Kidney tubule cell (primary cell): ENCODE measurements around the gene PHACTR1.
"Not testable (repeated sequence)": the region's sequence is repeated elsewhere in the genome, so short reads cannot be mapped to it uniquely, and the experiment has no call there.

Source experiments
- DNase-seq: peaks from one replicate; pipeline ENCODE4 v3.0.0-alpha.2; 2018; ENCODE audit warnings: low spot score

Gene PHACTR1

DNA sequence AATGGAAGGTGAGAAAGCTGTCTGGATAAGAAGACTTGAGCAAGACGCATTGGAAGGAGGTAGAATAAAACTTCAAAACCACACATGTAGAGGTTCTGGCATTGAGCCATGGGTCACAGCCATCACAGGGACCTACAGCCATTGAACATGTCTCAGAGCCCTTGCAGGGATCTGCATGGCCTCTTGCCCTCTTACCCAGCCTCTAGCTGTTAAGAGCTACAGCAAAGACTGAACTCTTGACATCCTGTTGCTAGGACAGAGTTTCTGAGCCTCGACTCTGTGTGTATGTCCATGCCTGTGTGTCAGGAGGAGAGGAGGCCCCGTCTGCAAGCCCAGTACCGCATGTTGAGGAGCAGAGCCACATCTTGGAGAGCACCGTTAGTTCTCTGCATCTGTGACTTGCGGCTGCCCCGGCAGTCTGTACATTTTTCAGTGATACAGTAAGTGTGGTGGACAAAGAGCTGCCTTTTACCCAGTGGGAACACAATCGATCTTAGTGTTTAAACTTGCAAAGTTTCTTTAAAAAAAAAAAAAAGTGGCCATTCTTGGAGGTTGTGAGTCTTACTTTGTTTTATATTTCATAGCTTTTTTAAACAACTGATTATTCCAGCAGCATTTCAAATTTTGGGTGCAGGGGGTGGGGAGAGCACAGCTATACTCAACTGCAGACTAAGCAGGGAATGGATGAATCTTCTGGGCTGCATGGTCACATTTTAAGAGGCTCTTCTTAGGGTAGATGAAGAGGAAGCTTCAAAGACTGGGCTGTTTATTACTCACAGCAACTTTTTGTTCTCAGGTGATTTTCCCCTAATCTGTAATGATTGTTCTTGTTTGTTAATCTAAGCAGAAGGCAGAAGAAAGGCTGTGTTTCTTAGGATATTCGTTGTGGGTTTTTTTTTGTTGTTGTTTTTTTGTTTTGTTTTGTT, 523.2 kb downstream of the PHACTR1 start:
- no peak for DNase-seq

DNA sequence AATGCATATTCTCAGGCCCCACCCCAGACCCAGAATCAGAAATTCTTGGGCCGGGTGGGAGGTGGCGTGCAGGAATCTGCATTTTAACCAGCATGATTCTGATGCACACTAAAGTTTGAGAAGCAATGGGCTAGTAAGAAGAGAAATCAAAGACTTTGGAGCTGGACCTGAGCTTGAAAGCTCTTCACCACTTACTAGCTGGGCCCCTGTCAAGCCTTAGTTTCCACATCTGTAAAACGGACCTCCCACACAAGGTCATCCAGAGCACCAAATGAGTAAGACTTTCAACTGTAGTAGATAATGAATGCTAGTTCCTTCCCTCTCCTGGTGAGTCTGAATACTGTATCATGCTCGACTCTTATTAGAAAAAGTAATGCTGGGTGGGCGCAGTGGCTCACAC, 524.8 kb downstream of the PHACTR1 start:
- no peak for DNase-seq

DNA sequence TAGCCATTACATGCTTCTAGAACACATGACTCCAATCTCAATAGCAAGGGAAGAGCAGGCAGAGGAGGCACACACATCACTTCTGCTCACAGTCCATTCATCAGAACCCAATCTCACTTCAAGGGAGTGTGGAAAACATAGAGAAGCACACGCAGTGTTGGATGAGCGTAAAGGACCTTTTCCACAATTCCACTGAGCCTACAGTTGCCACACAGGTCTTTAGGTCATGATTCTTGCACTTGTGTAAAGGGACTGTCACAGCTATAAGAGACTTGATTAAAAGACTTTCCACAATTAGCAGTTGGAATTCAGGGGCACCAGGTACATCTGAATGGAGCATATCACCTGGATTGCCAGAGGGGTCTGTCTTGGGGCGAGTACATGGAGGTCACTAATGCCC, 525.6 kb downstream of the PHACTR1 start:
- DNase-seq: no peak

DNA sequence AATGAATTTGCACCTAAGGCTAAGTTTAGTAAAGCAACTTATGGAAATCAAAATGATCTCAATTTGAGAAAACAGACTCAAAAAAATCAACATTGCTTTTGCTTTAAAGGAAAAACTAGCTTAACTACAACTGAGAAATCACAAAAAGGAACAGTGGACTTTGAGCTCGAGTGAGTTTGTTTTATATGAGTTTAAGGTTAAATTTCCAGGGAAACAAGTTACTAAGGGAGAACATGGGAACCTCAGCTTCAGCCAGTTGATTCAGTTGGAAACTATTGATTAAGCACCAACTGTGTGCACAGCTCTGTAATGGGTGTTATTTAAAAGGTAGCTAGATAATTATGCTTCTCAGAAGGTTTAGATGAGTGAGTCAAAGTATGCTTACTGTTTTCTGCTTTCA, 526.0 kb downstream of the PHACTR1 start:
- no peak for DNase-seq

DNA sequence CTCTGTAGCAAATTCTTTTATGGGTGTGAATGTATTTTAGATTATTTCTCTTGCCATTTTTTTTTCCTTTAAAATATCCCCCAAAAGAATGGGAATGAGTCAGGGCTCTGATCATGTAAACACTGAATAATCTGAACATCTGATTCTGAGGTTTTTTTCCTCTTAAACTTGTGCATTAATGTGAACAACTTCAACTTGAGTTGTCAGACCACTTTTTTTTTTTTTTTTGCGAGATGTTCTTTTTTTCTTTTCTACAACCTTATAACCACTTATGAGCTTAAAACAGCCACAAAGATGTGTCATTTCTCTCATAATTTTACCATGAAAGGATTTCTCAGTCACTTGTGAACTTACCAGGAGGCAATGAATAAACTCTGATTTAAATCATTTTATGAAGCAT, 526.5 kb downstream of the PHACTR1 start:
- no peak for DNase-seq

DNA sequence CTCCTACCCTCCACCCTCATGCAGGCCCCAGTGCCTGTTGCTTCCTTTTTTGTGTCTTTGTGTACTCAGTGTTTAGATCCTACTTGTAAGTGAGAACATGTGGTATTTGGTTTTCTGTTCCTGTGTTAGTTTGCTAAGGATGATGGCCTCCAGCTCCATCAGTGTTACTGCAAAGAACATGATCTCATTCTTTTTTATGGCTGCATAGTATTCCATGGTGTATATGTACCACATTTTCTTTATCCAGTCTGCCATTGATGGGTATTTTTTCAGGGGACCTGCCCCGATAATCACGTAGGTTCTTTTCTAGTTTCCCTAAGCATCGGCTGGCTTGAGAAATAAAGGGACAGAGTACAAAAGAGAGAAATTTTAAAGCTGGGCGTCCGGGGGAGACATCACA, 527.2 kb downstream of the PHACTR1 start:
- DNase-seq: not testable (repeated sequence)

DNA sequence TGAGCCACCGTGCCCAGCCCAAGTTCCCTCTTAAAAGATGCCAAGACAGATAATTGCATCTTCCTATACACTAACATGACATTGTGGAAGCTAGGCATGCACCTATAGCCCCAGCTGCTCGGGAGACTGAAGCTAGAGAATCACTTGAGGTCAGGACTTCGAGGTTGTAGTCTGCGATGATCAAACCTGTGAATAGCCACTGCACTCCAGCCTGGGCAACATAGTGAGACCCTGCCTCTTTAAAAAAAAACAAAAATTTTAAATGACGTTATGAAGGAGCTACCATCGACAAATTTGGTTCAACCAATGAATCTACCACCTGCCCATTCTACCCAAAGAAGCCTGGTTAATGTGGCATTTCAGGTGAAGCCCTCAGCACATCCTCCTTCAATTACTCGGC, 531.1 kb downstream of the PHACTR1 start:
- DNase-seq: no peak

DNA sequence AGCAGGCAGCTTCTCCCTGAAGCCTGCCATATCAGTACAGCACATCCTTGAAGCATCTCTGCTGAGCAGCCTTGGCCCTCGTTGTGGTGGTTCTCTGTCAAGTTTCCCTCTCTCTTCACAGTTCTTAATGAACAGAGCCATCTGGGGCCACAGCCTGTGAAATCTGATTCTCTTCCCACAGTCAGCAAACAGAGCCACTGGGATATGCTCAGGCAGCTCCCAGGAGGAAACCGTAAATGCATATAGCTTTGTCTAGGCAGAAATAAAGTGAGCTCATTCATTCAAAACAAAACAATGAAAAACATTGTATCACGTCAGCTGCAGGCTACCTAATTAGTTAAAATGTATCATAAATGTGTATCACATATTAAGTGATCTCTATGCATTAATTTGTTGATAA, 531.5 kb downstream of the PHACTR1 start:
- DNase-seq: no peak

DNA sequence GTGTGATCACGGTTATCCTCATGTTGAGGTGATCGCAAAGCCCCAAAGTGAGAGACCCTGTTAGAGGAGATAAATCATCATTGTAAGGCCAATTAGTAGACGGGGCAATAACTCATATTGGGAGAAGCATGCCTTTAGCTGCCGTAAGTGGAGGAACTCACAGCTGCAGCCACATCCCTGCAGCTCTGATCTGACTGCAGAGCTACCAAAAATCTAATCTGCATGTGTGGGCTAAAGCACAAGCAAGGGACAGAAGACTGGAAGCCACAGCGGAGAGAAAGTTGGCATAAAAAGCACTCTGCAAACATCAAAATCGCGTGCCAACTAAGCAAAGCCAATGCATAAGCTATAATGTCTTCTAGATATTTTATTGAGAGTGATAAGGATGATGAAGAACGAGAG, 532.0 kb downstream of the PHACTR1 start:
- DNase-seq: no peak

DNA sequence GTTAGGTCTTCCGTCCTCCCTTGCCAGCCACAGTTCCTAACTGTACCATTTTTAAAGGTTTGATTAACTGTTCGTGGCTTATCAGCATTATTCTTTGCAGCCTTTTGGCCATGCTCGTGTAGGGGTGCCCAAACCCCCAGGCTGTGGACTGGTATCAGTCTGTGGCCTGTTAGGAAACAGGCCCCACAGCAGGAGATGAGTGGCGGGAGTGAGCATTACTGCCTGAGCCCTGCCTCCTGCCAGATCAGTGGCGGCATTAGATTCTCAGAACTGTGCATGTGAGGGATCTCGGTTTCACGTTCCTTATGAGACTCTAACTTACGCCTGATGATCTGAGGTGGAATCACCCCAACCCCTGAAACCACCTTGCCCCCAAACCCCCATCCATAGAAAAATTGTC, 532.4 kb downstream of the PHACTR1 start:
- no peak for DNase-seq

DNA sequence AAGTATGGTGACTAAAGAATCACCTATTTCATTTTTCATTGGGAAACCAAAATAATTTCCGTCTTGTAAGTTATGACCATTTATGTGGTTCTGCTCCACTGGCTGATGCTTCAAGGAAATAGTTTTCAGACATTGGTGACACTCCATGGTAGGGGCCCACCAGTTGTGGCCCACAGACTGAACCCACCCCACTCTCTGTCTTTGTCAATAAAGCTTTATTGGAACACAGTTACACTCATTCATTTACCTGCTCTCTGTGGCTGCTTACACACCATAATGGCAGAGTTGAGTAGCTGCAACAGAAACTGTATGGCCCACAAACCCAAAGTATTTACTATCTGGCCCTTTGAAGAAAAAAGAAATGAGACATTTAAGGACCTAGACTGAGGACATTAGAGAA, 533.2 kb downstream of the PHACTR1 start:
- no peak for DNase-seq

DNA sequence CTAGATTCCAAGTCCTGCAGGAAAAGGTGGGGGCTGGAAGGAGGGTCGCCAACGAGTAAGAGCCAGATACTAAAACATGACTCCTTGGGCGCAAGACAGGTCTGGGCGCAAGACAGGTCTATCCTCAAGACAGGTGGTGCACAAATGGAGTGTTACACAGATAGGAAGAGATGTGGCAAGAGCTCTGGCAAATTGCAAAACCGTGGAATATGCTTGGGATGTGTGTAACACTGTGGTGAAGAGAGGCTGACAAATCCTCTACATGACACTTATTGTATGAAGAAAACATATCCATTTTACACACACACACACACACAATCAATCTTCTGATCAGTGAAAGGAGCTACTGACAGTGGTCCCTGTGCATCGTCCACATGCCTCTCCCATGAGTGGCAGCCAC, 534.1 kb downstream of the PHACTR1 start:
- no peak for DNase-seq

DNA sequence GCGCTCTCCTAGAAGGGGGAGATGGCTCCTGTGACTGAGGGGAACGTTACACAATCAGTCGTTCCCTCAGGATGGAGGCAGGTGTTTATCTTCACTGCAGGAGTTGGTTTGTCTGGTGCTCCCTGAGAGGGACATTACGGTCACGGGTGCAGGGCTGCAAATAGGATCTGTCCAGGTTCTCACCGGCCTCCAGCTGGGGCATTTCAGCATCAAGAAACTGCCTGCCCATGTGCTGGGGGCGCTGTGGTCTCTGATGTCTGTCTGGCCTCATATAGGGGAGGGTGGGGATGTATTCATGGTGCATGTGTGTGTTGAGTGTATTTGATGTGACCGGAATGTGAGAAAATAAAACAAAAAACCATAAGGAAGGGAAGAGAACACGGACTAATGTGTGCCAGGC, 534.7 kb downstream of the PHACTR1 start:
- no peak for DNase-seq

DNA sequence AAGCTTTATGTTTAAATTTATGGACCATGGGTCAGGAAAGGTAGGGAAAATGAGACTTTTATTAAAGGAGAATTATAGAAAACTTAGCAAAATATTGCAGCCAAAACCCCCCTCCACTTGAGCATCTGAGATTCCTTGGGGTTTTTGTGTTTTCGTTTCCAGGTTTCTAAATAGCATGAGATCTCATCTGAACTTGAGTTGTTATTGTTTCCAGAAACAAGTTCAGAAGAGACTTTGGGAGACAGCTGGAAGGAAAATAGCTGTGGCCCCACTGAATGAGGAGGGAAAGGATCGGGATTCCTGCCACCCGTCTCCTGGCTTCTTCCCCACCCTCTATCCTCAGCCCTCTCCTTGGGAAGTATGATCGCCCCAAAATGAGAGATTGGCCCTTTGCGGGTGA, 536.2 kb downstream of the PHACTR1 start:
- no peak for DNase-seq

DNA sequence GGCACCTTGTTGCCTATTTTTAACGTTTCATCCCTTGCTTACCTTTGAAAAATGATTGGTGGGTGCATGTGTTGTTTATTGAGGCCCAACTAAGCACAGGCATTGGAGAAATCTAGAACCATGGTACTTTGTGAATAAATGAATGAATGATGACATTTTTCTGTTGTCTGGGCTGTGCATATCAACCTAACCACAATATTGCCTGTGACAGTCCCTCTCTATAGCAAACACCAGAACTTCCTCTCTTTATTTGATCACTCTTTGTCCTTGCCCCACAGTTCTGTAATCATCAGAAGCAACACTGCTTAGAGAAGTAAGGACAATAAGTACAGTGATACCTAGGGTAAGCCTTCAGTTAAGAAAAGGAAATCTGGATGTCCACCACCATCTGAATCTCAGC, 536.7 kb downstream of the PHACTR1 start:
- DNase-seq: no peak

DNA sequence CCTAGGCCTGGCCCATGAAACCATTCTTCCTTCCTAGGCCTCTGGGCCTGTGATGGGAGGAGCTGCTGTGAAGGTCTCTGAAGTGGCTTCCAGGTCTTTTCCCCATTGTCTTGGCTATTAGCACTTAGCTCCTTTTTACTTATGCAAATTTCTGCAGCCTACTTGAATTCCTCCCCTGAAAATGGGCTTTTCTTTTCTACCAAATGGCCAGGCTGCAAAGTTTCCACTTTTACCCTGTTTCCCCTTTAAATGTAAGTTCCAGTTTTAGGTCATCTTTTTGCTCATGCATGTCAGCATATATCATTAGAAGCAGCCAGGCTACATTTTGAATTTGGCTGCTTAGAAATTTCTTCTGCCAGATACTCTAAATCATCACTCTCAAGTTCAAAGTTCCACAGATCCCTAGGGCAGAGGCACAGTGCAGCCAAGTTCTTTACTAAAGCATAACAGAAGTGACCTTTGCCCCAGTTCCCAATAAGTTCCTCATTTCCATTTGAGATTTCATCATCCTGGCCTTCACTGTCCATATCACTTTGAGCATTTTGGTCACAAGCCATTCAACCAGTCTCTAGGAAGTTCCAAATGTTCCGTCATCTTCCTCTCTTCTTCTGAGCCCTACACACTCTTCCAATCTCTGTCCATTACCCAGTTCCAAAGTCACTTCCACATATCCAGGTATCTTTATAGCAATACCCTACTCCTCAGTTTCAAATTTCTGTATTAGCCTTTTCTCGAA, 539.9 kb downstream of the PHACTR1 start:
- no peak for DNase-seq

DNA sequence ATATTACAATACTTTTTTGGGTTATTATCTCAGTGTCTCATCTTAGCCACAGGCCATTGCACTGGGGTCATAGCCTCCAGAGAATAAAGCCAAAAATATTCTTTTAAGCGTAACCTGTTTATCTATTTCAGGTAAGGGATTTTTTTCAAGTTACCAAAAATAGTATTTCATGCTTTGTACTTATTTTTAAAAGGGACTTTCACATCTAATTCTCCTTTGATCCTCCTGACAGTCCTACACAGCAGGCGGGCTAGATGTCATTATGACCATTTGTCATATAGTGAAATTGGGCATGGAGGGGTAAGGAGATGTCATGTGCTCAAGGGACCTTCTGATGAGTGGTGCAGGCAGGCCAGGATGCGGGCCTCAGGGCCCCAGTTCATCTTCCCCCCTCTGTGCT, 542.8 kb downstream of the PHACTR1 start:
- no peak for DNase-seq

DNA sequence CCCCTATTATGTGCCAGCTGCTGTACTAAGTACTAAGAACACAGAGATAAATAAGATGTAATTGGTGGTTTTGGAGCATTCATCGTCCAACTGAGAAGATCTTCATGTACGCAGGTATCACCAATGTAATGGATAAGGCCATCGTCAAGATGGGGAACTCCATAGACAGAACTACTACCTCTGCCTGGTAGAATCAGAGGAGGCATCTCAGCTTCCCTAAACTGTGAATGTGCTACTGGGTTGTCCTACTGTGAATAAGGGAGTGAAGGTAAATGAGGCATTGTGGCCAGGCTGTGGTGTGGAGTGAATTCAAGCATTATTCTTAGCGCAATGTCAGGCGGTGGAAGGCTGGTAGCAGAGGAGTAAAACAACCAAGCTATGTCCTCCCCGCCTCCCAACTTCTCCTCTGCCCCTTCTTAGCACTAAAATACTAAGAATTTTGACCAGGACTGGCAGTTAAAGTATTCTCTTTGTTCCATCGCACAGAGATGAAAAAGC, 543.6 kb downstream of the PHACTR1 start:
- no peak for DNase-seq

DNA sequence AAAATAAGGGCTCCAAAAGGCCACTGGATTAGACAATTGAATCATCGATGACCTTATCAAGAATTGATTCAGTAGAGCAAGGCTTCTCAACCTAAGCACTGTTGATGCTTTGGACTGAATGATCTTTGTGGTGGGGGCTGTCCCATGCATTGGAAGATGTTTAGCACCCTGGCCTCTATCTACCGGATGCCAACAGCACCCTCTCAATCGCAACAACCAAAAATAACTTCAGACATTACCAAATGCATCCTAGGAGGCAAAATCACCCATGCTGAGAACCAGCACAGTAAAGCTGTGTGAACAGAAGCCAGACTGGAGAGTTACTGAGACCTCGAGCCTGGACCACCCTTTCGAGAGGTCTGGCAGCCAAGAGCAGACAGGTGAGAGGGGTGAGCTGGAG, 544.3 kb downstream of the PHACTR1 start:
- no peak for DNase-seq

DNA sequence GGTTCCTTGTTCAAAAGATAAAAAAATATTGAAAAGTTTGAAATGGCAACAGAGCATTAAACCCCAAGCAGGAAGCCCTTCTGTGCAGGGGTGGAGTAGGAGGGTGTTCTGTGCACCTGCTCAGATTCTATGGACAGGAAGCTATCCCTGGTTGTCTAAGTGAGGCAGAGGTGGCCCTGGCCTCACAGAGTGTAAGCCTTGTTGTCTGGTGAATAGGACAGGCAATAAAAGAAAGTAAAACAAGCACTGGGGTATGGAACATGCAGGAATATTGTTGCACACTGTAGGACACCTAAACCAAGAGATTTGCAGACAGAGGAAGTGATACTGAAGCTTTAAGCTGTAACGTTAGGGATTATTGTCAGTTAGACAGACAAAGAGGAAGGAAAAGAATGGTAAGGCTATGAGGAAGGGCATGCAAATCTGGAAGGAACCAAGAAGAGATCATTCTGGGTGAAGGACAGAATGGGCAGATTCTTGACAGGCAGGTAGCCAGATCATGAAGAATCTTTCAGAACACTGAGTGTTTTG, 545.0 kb downstream of the PHACTR1 start:
- no peak for DNase-seq

DNA sequence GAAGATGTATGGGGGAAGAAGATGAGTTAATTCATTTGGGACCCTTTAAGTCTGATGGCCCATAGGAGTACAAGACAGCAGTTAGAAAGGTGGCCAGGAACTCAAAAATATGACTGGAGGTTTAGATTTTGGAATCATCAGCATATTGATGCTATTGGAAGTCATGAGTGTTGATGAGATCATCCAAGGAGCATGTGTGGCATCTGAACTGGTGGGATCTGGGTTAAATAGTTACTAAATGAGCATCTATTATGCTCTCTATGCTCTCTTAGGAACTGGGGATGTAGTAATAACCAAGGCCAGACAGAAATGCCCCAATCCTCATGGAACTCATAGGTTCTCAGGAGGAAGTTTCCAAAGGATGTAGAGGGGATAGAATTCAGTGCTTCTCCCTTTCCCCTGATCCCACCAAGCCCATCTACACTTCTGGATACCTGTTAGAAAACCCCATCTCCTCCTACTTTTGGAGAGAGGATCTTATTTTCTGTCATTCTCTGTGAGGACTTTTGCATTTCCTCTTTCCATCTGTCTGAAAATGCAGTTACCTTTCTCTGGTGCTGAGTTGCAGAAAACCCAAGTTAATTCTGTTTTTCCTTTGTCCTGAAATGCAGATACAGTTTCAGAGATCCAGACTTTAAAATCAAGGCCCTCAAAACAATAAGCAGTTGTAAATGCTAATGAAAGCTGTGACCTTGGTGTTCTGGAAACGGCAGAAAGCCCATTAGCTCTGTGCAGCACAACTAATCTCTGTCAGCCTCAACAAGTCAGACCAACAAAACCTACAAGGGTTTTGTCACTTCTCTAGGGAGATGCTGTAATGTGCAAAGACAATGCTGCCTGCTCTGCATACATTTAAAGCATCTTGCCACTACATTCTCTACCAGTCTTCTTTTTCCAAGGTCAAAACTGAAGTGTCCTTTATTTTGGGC, 546.0 kb downstream of the PHACTR1 start:
- DNase-seq: peak; percentile 80

DNA sequence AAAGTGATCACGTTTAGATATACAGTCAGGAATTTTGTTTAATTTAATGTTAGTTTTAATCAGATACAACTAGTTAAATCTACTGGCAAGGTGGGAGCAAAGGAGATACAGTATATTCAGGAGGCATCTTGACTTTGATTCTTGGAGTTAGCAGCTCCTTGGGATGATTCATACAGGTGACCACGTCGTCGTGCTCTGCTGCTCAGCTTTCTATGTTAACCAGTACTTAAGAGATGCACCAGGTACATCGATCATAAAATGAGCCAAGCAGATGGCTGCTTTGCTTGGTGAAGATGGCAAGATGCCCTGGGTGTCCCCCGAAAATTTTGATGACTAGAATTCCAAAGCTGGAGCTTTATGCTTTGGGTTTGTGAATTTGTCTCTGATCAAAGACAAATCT, 547.1 kb downstream of the PHACTR1 start:
- peak; percentile 77 for DNase-seq
